CD4-positive, alpha-beta T cell treated with Interleukin-6 for 4 hours (primary cell): Measurements from ENCODE around the gene GK2.

Source experiments
- DNase-seq: peaks from one replicate; pipeline ENCODE4 v3.0.0-alpha.2; 2020; ENCODE audit warnings: mixed read lengths

GK2 gene

GRCh38 chr4:79381161-79381560, 26.9 kb downstream of the GK2 start:
- DNase-seq: no peak

- DNase-seq: no peak
Observed at GRCh38 chr4:79370026-79370425, 38.0 kb downstream of the GK2 start.

- no peak for DNase-seq
Observed at GRCh38 chr4:79367096-79367495, 40.9 kb downstream of the GK2 start.

GRCh38 chr4:79366422-79366821, 41.6 kb downstream of the GK2 start:
- no peak for DNase-seq

- DNase-seq: no peak
Observed at GRCh38 chr4:79364061-79364460, 44.0 kb downstream of the GK2 start.

GRCh38 chr4:79362626-79363025, 45.4 kb downstream of the GK2 start:
- DNase-seq: no peak

- DNase-seq: no peak
Observed at GRCh38 chr4:79360006-79360405, 48.0 kb downstream of the GK2 start.

- DNase-seq: no peak
Observed at GRCh38 chr4:79358438-79358837, 49.6 kb downstream of the GK2 start.

GRCh38 chr4:79357365-79357764, 50.7 kb downstream of the GK2 start:
- DNase-seq: no peak
